ENCODE results near the gene ZSCAN5B. TPM values are rescaled to one million over a fixed set of nuclear protein-coding genes. Genes with fewer than 3 reads are reported as not detected.

The ZSCAN5B gene
- total and polyA plus RNA-seq, 2 donors (not counting 1 experiment from before 2014, with no cell fraction given): not detected

- TF ChIP-seq EZH2 (IDR thresholded peaks at IDR 0.05; ENCODE audit: low read length, missing control alignments) (no peak), CTCF (conservative IDR thresholded peaks at IDR 0.05 in 1 of 2, IDR thresholded peaks at IDR 0.05 in 1 of 2; ENCODE audit: low read depth in 1 of 2, low read length in 2 of 2) (no peak)
These were observed 30.5 kb downstream of the ZSCAN5B start for GRCh38 chr19:56167064-56167578.

DNA sequence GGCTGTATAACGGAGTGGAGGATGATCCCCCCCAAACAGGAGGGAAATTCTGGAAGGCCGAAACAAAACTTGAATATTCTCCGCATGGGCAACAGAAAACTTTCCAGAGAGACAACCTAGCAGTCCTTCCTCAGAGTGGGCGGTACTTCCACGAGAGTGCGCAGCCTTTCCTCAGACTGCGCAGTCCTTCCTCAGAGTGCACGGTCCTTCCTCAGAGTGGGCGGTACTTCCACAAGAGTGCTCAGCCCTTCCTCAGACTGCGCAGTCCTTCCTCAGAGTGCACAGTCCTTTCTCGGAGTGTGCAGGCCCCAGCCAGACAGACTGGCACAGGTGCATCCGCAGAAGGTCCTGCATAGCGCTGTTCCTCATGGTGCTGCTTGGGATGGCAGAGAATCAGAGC is 34.5 kb downstream of the ZSCAN5B start:
- no peak for TF ChIP-seq EZH2 (IDR thresholded peaks at IDR 0.05; ENCODE audit: low read length, missing control alignments)
- TF ChIP-seq CTCF (conservative IDR thresholded peaks at IDR 0.05 in 1 of 2, IDR thresholded peaks at IDR 0.05 in 1 of 2; ENCODE audit: low read depth in 1 of 2, low read length in 2 of 2): no peak
- no peak overlapping the region for H3K4me3 ChIP-seq (replicated peaks in 1 of 4; ENCODE audit: control extremely low read depth in 1 of 4, insufficient read depth in 1 of 4, low read depth in 3 of 4, low read length in 4 of 4)
- no peak overlapping the region for H2AFZ ChIP-seq (ENCODE audit: low read length)
- H4K20me1 ChIP-seq (ENCODE audit: control insufficient read depth, extremely low read depth, insufficient read depth, low read length): no peaks in the 10 kb centered on the region
- H3K9ac ChIP-seq (ENCODE audit: insufficient read depth, low read length): no peak overlapping the region
- H3K4me2 ChIP-seq (ENCODE audit: extremely low read depth, insufficient read depth, low read length): no peak overlapping the region
- DNase-seq (ENCODE audit: low read depth in 2 of 2): no peak
- no peak overlapping the region for H3K27ac ChIP-seq (ENCODE audit: insufficient read depth, low read length)
- no peaks in the 10 kb centered on the region for H3K27me3 ChIP-seq (ENCODE audit: control insufficient read depth, insufficient read depth, low read length)
- H3K9me3 ChIP-seq (ENCODE audit: control insufficient read depth, insufficient read depth, low read depth, low read length): no peaks in the 10 kb centered on the region
- H3K4me1 ChIP-seq (ENCODE audit: control insufficient read depth, extremely low read depth, insufficient read depth, low read length): no peaks in the 10 kb centered on the region
- no peaks in the 10 kb centered on the region for H3K79me2 ChIP-seq (ENCODE audit: control insufficient read depth, insufficient read depth, low read length)
- H3K36me3 ChIP-seq (ENCODE audit: control insufficient read depth, insufficient read depth, low read length): peaks cover 7% of the 10 kb centered on the region

More at GRCh38 chr19:56167064-56167578, 30.5 kb downstream of the ZSCAN5B start:
- no peak overlapping the region for H2AFZ ChIP-seq (ENCODE audit: low read length)
- no peak overlapping the region for H3K4me3 ChIP-seq (replicated peaks in 1 of 4; ENCODE audit: control extremely low read depth in 1 of 4, insufficient read depth in 1 of 4, low read depth in 3 of 4, low read length in 4 of 4)
- H4K20me1 ChIP-seq (ENCODE audit: control insufficient read depth, extremely low read depth, insufficient read depth, low read length): no peaks in the 10 kb centered on the region
- no peak for DNase-seq (ENCODE audit: low read depth in 2 of 2)
- H3K27ac ChIP-seq (ENCODE audit: insufficient read depth, low read length): no peak overlapping the region
- H3K27me3 ChIP-seq (ENCODE audit: control insufficient read depth, insufficient read depth, low read length): no peaks in the 10 kb centered on the region
- H3K79me2 ChIP-seq (ENCODE audit: control insufficient read depth, insufficient read depth, low read length): no peaks in the 10 kb centered on the region
- no peak overlapping the region for H3K4me2 ChIP-seq (ENCODE audit: extremely low read depth, insufficient read depth, low read length)
- H3K4me1 ChIP-seq (ENCODE audit: control insufficient read depth, extremely low read depth, insufficient read depth, low read length): no peaks in the 10 kb centered on the region
- H3K9ac ChIP-seq (ENCODE audit: insufficient read depth, low read length): no peak overlapping the region
- H3K36me3 ChIP-seq (ENCODE audit: control insufficient read depth, insufficient read depth, low read length): no peaks in the 10 kb centered on the region
- H3K9me3 ChIP-seq (ENCODE audit: control insufficient read depth, insufficient read depth, low read depth, low read length): no peaks in the 10 kb centered on the region

DNA sequence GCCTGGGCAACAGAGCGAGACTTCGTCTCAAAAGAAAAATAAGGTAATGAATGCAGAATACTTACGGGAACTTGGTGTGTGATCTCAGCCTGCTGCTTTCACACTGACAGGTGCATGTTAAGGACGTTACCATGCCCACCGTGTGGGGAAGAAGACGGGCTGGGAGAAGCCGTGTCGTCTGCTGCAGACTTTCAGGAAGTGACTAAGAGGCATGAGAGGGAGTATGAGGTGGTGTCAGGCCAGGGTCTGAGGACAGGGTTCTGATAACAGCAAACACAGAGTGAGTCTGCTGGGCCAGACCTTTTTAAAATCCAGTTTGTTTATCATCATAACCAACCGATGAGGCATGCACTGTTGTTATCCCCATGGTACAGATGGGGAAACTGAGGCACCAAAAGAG is 35.3 kb downstream of the ZSCAN5B start:
- peak in 1 of 2 donors; percentile 26 for DNase-seq (ENCODE audit: low read depth in 2 of 2)
- no peaks in the 10 kb centered on the region for H4K20me1 ChIP-seq (ENCODE audit: control insufficient read depth, extremely low read depth, insufficient read depth, low read length)
- no peaks in the 10 kb centered on the region for H3K9me3 ChIP-seq (ENCODE audit: control insufficient read depth, insufficient read depth, low read depth, low read length)
- H3K9ac ChIP-seq (ENCODE audit: insufficient read depth, low read length): no peak overlapping the region
- no peak overlapping the region for H3K27ac ChIP-seq (ENCODE audit: insufficient read depth, low read length)
- no peak overlapping the region for H2AFZ ChIP-seq (ENCODE audit: low read length)
- no peaks in the 10 kb centered on the region for H3K27me3 ChIP-seq (ENCODE audit: control insufficient read depth, insufficient read depth, low read length)
- TF ChIP-seq EZH2 (IDR thresholded peaks at IDR 0.05; ENCODE audit: low read length, missing control alignments) (no peak), CTCF (conservative IDR thresholded peaks at IDR 0.05 in 1 of 2, IDR thresholded peaks at IDR 0.05 in 1 of 2; ENCODE audit: low read depth in 1 of 2, low read length in 2 of 2) (no peak)
- no peaks in the 10 kb centered on the region for H3K79me2 ChIP-seq (ENCODE audit: control insufficient read depth, insufficient read depth, low read length)
- H3K36me3 ChIP-seq (ENCODE audit: control insufficient read depth, insufficient read depth, low read length): peaks cover 7% of the 10 kb centered on the region
- no peaks in the 10 kb centered on the region for H3K4me1 ChIP-seq (ENCODE audit: control insufficient read depth, extremely low read depth, insufficient read depth, low read length)
- H3K4me3 ChIP-seq (replicated peaks in 1 of 4; ENCODE audit: control extremely low read depth in 1 of 4, insufficient read depth in 1 of 4, low read depth in 3 of 4, low read length in 4 of 4): no peak overlapping the region
- H3K4me2 ChIP-seq (ENCODE audit: extremely low read depth, insufficient read depth, low read length): no peak overlapping the region
